HG02759 (cell line): Measurements from ENCODE around the gene ETFA.
"Not testable (repeated sequence)": the region's sequence is repeated elsewhere in the genome, so short reads cannot be mapped to it uniquely, and the experiment has no call there.

Experiments used
- ATAC-seq: cut with Tn5 transposase; IDR thresholded peaks from one replicate; pipeline ENCODE4 v1.9.1; 2021; ENCODE audit warnings: mild to moderate bottlenecking, moderate library complexity; ENCODE audit not compliant: unreplicated experiment

Gene ETFA

GRCh38 chr15:76327191-76328105 is 16.2 kb upstream of the ETFA start:
- ATAC-seq: no peak

- ATAC-seq: no peak
These were observed 14.4 kb upstream of the ETFA start for GRCh38 chr15:76325704-76326103.

GRCh38 chr15:76324066-76324465 is 12.8 kb upstream of the ETFA start:
- no peak for ATAC-seq

- no peak for ATAC-seq
These were observed 10.3 kb upstream of the ETFA start for GRCh38 chr15:76321602-76322001.

- ATAC-seq: no peak
These were observed 9.9 kb upstream of the ETFA start for GRCh38 chr15:76321171-76321570.

GRCh38 chr15:76320012-76320411 is 8.7 kb upstream of the ETFA start:
- ATAC-seq: no peak

- ATAC-seq: no peak
These were observed 2.5 kb upstream of the ETFA start for GRCh38 chr15:76313731-76314130.

GRCh38 chr15:76313175-76313567 is 1.9 kb upstream of the ETFA start:
- ATAC-seq: not testable (repeated sequence)

- no peak for ATAC-seq
These were observed 1.4 kb upstream of the ETFA start for GRCh38 chr15:76312540-76313174.

- ATAC-seq: peak; percentile 6
These were observed 682 bp downstream of the ETFA start for GRCh38 chr15:76310475-76311099.

- ATAC-seq: no peak
These were observed 1.5 kb downstream of the ETFA start for GRCh38 chr15:76309601-76310330.

- no peak for ATAC-seq
These were observed 7.4 kb downstream of the ETFA start for GRCh38 chr15:76303909-76304308.

- no peak for ATAC-seq
These were observed 11.5 kb downstream of the ETFA start for GRCh38 chr15:76299786-76300185.

GRCh38 chr15:76298986-76299385 is 12.3 kb downstream of the ETFA start:
- no peak for ATAC-seq

GRCh38 chr15:76297951-76298350 is 13.3 kb downstream of the ETFA start:
- ATAC-seq: not testable (repeated sequence)

GRCh38 chr15:76296849-76297248 is 14.4 kb downstream of the ETFA start:
- ATAC-seq: no peak

- ATAC-seq: not testable (repeated sequence)
These were observed 16.8 kb downstream of the ETFA start for GRCh38 chr15:76294463-76294862.

- no peak for ATAC-seq
These were observed 17.9 kb downstream of the ETFA start for GRCh38 chr15:76293361-76293760.

- ATAC-seq: no peak
These were observed 21.7 kb downstream of the ETFA start for GRCh38 chr15:76289582-76289981.

- ATAC-seq: no peak
These were observed 24.9 kb downstream of the ETFA start for GRCh38 chr15:76286271-76286879.
